ENCODE data around the gene YIPF4. TPM values are rescaled to one million over a fixed set of nuclear protein-coding genes. Genes with fewer than 3 reads are reported as not detected.
A peak's percentile ranks its signal among the peaks of the same experiment; 100 is the strongest.

The YIPF4 gene
- polyA plus RNA-seq, 1 of the 3 experiments (the other 2 are of a cell fraction) = 3.5 TPM

DNA sequence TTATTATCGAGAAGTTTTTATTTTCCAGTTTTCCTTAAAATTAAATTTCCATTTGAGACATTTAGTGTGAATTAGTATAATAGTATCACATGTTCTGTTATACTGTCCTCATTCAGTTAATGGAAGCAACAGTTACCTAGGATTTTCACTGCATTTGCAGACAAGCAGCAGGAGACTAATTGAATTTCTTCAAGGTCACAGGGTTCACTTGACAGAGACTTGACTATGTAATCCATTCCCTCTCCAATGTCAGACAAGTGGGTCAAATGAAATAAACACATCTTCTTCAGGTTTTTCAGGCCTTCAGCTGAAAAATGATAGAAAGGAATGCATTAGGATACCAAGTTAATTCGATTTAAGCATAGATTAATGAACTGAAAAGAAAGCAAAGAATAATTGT is 39.7 kb upstream of the YIPF4 start:
- no peak for DNase-seq
- TF ChIP-seq REST (IDR thresholded peaks at IDR 0.05; ENCODE audit: low read depth, low read length) (no peak), RAD21 (IDR thresholded peaks at IDR 0.05; ENCODE audit: low read length) (no peak), MAX (IDR thresholded peaks at IDR 0.05; ENCODE audit: low read depth) (no peak), ELF1 (IDR thresholded peaks at IDR 0.05) (no peak)
- Histone ChIP-seq H3K9ac (no peak overlapping the region), H3K4me1 (ENCODE audit: control insufficient read depth in 1 of 2, insufficient read depth in 2 of 2, low read depth in 1 of 2, low read length in 1 of 2) (no peaks in the 10 kb centered on the region; a peak in 1 of 4 replicates), H3F3A (replicated peaks; ENCODE audit: insufficient read depth) (no peaks in the 10 kb centered on the region), H2AFZ (ENCODE audit: low read depth) (no peak overlapping the region), H3K4me3 (ENCODE audit: low read depth in 2 of 2, low read length in 1 of 2) (no peak overlapping the region), H3K9me2 (no peaks in the 10 kb centered on the region), H3K27ac (ENCODE audit: low read depth in 2 of 2, low read length in 1 of 2) (0 out of 4 replicates have a peak overlapping the region, but pooled peaks of 1 of the 2 experiments have one; percentile 3), H3K27me3 (ENCODE audit: insufficient read depth) (no peaks in the 10 kb centered on the region), H3K9me3 (0 out of 2 replicates have a peak, but pooled peaks cover 5% of the 10 kb centered on the region), H4K20me1 (ENCODE audit: insufficient read depth) (no peaks in the 10 kb centered on the region), H3K79me2 (ENCODE audit: insufficient read depth) (no peaks in the 10 kb centered on the region), H3K4me2 (no peak overlapping the region), H3K36me3 (replicated peaks in 1 of 2; ENCODE audit: control insufficient read depth in 1 of 2, insufficient read depth in 2 of 2, low read length in 1 of 2) (peaks cover 4 to 8% of the 10 kb centered on the region in 2 experiments)
- CTCF ChIA-PET = no interaction called here
- POLR2A ChIA-PET = no interaction called here
- WGBS (ENCODE audit: low lambda C conversion rate) = 75% methylated on average over 2 of the region's 2 CpGs

DNA sequence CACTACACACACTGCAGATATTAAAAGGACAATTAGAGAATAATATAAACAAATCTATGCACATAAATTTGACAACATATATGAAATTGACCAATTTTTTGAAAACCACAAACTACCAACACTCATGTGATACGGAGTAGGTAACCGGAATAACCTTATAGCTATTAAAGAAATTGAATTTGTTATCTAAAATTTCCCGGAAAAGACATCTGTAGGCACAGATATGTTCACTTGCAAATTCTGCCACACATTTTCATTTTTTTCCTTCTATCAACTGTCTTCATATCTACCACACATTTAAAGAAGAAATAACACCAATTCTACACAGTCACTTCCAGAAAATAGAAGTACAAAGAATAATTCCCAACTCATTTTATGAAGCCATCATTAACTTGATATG is 35.4 kb upstream of the YIPF4 start:
- Histone ChIP-seq H3K4me3 (ENCODE audit: low read depth in 2 of 2, low read length in 1 of 2) (no peak overlapping the region), H3K9ac (no peak overlapping the region), H3K36me3 (replicated peaks in 1 of 2; ENCODE audit: control insufficient read depth in 1 of 2, insufficient read depth in 2 of 2, low read length in 1 of 2) (no peaks in the 10 kb centered on the region), H3K27ac (ENCODE audit: low read depth in 2 of 2, low read length in 1 of 2) (no peak overlapping the region), H4K20me1 (ENCODE audit: insufficient read depth) (no peaks in the 10 kb centered on the region), H3K27me3 (ENCODE audit: insufficient read depth) (no peaks in the 10 kb centered on the region), H3F3A (replicated peaks; ENCODE audit: insufficient read depth) (no peaks in the 10 kb centered on the region), H3K4me2 (no peak overlapping the region), H3K9me3 (no peaks in the 10 kb centered on the region), H2AFZ (ENCODE audit: low read depth) (no peak overlapping the region), H3K9me2 (no peaks in the 10 kb centered on the region), H3K79me2 (ENCODE audit: insufficient read depth) (no peaks in the 10 kb centered on the region), H3K4me1 (ENCODE audit: control insufficient read depth in 1 of 2, insufficient read depth in 2 of 2, low read depth in 1 of 2, low read length in 1 of 2) (no peaks in the 10 kb centered on the region; a peak in 1 of 4 replicates)
- WGBS (ENCODE audit: low lambda C conversion rate) = 92% methylated on average over 3 of the region's 3 CpGs
- ChIA-PET CTCF (interaction anchor here (0.5 to 1.0 kb wide), 3 partner anchors 8 to 120 kb away, joined by 3 read pairs; no protein-coding TSS in a partner anchor), POLR2A (no interaction called here)
- DNase-seq = no peak
- TF ChIP-seq EP300 (IDR thresholded peaks at IDR 0.05; ENCODE audit: borderline replicate concordance in 1 of 2, low read depth in 1 of 2, low read length in 1 of 2) (no peak), RFX5 (IDR thresholded peaks at IDR 0.05; ENCODE audit: low read length) (no peak), FOSL2 (IDR thresholded peaks at IDR 0.05; ENCODE audit: borderline replicate concordance, low read depth) (no peak), GABPA (IDR thresholded peaks at IDR 0.05; ENCODE audit: low read depth) (no peak), USF2 (IDR thresholded peaks at IDR 0.05; ENCODE audit: borderline replicate concordance, low read depth, low read length) (no peak), SIN3A (IDR thresholded peaks at IDR 0.05; ENCODE audit: borderline replicate concordance, low read depth, low read length) (no peak), EZH2phosphoT487 (IDR thresholded peaks at IDR 0.05; ENCODE audit: borderline replicate concordance, low read depth) (no peak), GATA2 (CRISPR knock-in tag; IDR thresholded peaks at IDR 0.05) (no peak), RCOR1 (IDR thresholded peaks at IDR 0.05; ENCODE audit: low read length) (no peak), JUND (IDR thresholded peaks at IDR 0.05) (no peak), FOXJ3 (CRISPR knock-in tag; IDR thresholded peaks at IDR 0.05) (no peak), CTCF (IDR thresholded peaks at IDR 0.05) (no peak), RXRA (IDR thresholded peaks at IDR 0.05; ENCODE audit: borderline replicate concordance, low read depth) (no peak), TEAD4 (IDR thresholded peaks at IDR 0.05; ENCODE audit: borderline replicate concordance, insufficient read depth) (no peak)
- TF ChIP-seq, protein P1, sequence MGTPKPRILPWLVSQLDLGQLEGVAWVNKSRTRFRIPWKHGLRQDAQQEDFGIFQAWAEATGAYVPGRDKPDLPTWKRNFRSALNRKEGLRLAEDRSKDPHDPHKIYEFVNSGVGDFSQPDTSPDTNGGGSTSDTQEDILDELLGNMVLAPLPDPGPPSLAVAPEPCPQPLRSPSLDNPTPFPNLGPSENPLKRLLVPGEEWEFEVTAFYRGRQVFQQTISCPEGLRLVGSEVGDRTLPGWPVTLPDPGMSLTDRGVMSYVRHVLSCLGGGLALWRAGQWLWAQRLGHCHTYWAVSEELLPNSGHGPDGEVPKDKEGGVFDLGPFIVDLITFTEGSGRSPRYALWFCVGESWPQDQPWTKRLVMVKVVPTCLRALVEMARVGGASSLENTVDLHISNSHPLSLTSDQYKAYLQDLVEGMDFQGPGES (IDR thresholded peaks at IDR 0.05; ENCODE audit: low read depth, low read length) = no peak
- TF ChIP-seq, protein P2, sequence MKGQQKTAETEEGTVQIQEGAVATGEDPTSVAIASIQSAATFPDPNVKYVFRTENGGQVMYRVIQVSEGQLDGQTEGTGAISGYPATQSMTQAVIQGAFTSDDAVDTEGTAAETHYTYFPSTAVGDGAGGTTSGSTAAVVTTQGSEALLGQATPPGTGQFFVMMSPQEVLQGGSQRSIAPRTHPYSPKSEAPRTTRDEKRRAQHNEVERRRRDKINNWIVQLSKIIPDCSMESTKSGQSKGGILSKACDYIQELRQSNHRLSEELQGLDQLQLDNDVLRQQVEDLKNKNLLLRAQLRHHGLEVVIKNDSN (IDR thresholded peaks at IDR 0.05; ENCODE audit: borderline replicate concordance, low read depth) = no peak

Data from SK-N-SH (cell line).